SU-DHL-6 (cell line): ENCODE measurements around the gene CEP128.

Source experiments
- H2AFZ ChIP-seq: fragments of 200-600 bp; sonication (generic); 2 replicates; pipeline ENCODE4 v1.6.1; 2014; ENCODE audit warnings: low read depth, mild to moderate bottlenecking, moderate library complexity, mixed read lengths, antibody characterized with exemption, low read length; ENCODE audit not compliant: severe bottlenecking
- H3F3A ChIP-seq: fragments of 200-600 bp; shearing (Covaris generic); 2 replicates; pipeline ENCODE4 v1.6.0; 2016; ENCODE audit warnings: antibody characterized with exemption, mild to moderate bottlenecking; ENCODE audit not compliant: insufficient read depth
- H3K27ac ChIP-seq: fragments of 200-600 bp; sonication (generic); 2 replicates; pipeline ENCODE4 v1.5.1; 2016; ENCODE audit warnings: low read depth, mild to moderate bottlenecking, low read length, moderate library complexity, mixed read lengths
- H3K27me3 ChIP-seq: fragments of 200-600 bp; sonication (generic), shearing (Covaris generic); 2 replicates; pipeline ENCODE4 v1.6.0; 2014; ENCODE audit warnings: mild to moderate bottlenecking, low read length
- H3K36me3 ChIP-seq: fragments of 200-600 bp; sonication (generic); 2 replicates; pipeline ENCODE4 v1.6.1; 2014; ENCODE audit warnings: mild to moderate bottlenecking, low read length, mixed read lengths
- H3K4me2 ChIP-seq: fragments of 300-600, 200-600 bp; shearing (Covaris generic), sonication (generic); 2 replicates; pipeline ENCODE4 v1.6.0; 2014; ENCODE audit warnings: low read length, low read depth, mild to moderate bottlenecking; ENCODE audit not compliant: poor library complexity, severe bottlenecking
- H3K4me3 ChIP-seq: fragments of 200-600 bp; sonication (generic); 2 replicates; pipeline ENCODE4 v1.5.1; 2014; ENCODE audit warnings: antibody characterized with exemption, low read length, mild to moderate bottlenecking, mixed read lengths; ENCODE audit not compliant: insufficient read depth, poor library complexity, severe bottlenecking
- H3K79me2 ChIP-seq: fragments of 200-600 bp; sonication (generic); 2 replicates; pipeline ENCODE4 v1.6.1; 2014; ENCODE audit warnings: mild to moderate bottlenecking, low read length, moderate library complexity; ENCODE audit not compliant: insufficient read depth
- H3K9ac ChIP-seq: fragments of 200-600 bp; sonication (generic); 2 replicates; pipeline ENCODE4 v1.7.0; 2014; ENCODE audit warnings: mild to moderate bottlenecking, low read length
- H3K9me2 ChIP-seq: fragments of 200-600 bp; sonication (generic); replicated peaks from 2 replicates; pipeline ENCODE4 v1.6.1; 2014; ENCODE audit warnings: low read length; ENCODE audit not compliant: insufficient read depth
- H3K9me3 ChIP-seq: fragments of 200-600 bp; sonication (generic); 2 replicates; pipeline ENCODE4 v1.6.1; 2014; ENCODE audit warnings: low read length, mixed read lengths; ENCODE audit not compliant: insufficient read depth
- H4K20me1 ChIP-seq: fragments of 200-600 bp; sonication (generic); 2 replicates; pipeline ENCODE4 v1.6.1; 2014; ENCODE audit warnings: low read depth, mild to moderate bottlenecking, antibody characterized with exemption, low read length, moderate library complexity, mixed read lengths
- EZH2phosphoT487 ChIP-seq: fragments of 200-600 bp; sonication (generic), shearing (Covaris generic); conservative IDR thresholded peaks from 2 replicates; pipeline ENCODE4 v1.6.1; 2018; ENCODE audit warnings: mild to moderate bottlenecking, antibody characterized with exemption, low read length, moderate library complexity, mixed read lengths
- TF ChIP-seq, protein P1 (sequence below): fragments of 200-600 bp; sonication (generic); IDR thresholded peaks from one replicate; pipeline ENCODE4 v1.5.1; 2017; ENCODE audit warnings: antibody characterized with exemption, mild to moderate bottlenecking, low read length, moderate library complexity; ENCODE audit not compliant: insufficient read depth, poor library complexity, severe bottlenecking

Gene CEP128

DNA sequence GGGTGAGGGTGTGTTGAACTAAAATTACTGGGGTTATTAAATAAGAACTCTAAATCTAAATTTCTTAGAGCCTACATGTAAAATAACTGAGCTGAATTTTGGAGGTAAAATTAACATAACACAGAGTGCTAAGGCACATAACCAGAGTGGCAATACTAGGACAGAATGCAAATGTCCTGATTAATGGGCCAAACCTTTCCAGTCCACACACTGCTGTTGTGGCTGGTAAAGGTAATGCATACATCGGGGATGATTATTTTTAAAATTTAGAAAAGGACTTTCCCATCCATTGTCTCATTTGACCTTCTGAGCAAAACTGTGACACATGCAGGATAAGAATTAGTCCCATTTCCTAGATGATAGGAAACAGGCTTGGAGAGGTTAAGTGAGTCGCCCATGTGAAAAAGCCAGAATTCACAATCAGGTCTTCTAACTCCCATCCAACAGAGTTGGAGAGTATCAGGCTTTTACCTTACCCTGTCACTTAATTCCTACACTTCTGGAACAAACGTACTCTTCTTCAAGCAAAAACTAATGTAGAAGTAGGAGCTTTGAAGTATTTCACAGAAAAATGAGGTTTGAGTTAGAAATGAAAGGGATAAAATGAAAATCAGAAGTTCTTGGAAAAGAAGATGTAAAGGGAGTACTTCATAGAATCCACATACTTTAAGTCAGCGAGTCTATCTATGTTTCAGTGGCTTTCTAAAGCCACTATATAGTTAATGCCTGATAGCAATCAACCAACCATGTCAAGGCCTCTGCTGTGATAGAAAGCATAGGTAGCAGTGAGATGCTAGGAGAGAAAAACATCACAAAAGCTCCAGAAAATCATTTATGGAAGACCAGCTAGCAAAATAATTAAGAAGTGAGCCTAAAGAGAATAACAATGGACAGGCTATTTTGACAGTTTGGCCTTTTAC lies 395.3 kb downstream of the CEP128 start:
- no peak overlapping the region for H3K9ac ChIP-seq
- no peak for TF ChIP-seq EZH2phosphoT487
- TF ChIP-seq, protein P1, sequence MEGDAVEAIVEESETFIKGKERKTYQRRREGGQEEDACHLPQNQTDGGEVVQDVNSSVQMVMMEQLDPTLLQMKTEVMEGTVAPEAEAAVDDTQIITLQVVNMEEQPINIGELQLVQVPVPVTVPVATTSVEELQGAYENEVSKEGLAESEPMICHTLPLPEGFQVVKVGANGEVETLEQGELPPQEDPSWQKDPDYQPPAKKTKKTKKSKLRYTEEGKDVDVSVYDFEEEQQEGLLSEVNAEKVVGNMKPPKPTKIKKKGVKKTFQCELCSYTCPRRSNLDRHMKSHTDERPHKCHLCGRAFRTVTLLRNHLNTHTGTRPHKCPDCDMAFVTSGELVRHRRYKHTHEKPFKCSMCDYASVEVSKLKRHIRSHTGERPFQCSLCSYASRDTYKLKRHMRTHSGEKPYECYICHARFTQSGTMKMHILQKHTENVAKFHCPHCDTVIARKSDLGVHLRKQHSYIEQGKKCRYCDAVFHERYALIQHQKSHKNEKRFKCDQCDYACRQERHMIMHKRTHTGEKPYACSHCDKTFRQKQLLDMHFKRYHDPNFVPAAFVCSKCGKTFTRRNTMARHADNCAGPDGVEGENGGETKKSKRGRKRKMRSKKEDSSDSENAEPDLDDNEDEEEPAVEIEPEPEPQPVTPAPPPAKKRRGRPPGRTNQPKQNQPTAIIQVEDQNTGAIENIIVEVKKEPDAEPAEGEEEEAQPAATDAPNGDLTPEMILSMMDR: no peak
- H3K4me3 ChIP-seq: no peak overlapping the region
- H3K27ac ChIP-seq: no peak overlapping the region
- no peak overlapping the region for H2AFZ ChIP-seq
- no peaks in the 10 kb centered on the region for H3K79me2 ChIP-seq
- no peaks in the 10 kb centered on the region for H3F3A ChIP-seq
- no peaks in the 10 kb centered on the region for H3K27me3 ChIP-seq
- H3K4me2 ChIP-seq: no peak overlapping the region
- no peaks in the 10 kb centered on the region for H3K36me3 ChIP-seq
- no peaks in the 10 kb centered on the region for H3K9me2 ChIP-seq
- no peaks in the 10 kb centered on the region for H3K9me3 ChIP-seq
- H4K20me1 ChIP-seq: no peaks in the 10 kb centered on the region

- Histone ChIP-seq H3F3A (no peaks in the 10 kb centered on the region), H3K79me2 (no peaks in the 10 kb centered on the region), H3K4me3 (no peak overlapping the region), H3K9me3 (no peaks in the 10 kb centered on the region), H3K9me2 (no peaks in the 10 kb centered on the region), H3K36me3 (no peaks in the 10 kb centered on the region), H3K4me2 (no peak overlapping the region), H3K27me3 (no peaks in the 10 kb centered on the region), H2AFZ (no peak overlapping the region), H3K27ac (no peak overlapping the region), H4K20me1 (no peaks in the 10 kb centered on the region), H3K9ac (no peak overlapping the region)
- TF ChIP-seq EZH2phosphoT487: no peak
Measured at GRCh38 chr14:80544366-80544765, 397.2 kb downstream of the CEP128 start.

- Histone ChIP-seq H3F3A (no peaks in the 10 kb centered on the region), H3K36me3 (no peaks in the 10 kb centered on the region), H3K27me3 (no peaks in the 10 kb centered on the region), H3K9ac (no peak overlapping the region), H3K79me2 (no peaks in the 10 kb centered on the region), H2AFZ (no peak overlapping the region), H4K20me1 (no peaks in the 10 kb centered on the region), H3K9me3 (no peaks in the 10 kb centered on the region), H3K4me3 (no peak overlapping the region), H3K27ac (no peak overlapping the region), H3K4me2 (no peak overlapping the region), H3K9me2 (no peaks in the 10 kb centered on the region)
- no peak for TF ChIP-seq EZH2phosphoT487
- TF ChIP-seq, protein P1: no peak
Measured at GRCh38 chr14:80543211-80543610, 398.3 kb downstream of the CEP128 start.
